ENCODE results near the gene CAB39.

Gene CAB39

DNA sequence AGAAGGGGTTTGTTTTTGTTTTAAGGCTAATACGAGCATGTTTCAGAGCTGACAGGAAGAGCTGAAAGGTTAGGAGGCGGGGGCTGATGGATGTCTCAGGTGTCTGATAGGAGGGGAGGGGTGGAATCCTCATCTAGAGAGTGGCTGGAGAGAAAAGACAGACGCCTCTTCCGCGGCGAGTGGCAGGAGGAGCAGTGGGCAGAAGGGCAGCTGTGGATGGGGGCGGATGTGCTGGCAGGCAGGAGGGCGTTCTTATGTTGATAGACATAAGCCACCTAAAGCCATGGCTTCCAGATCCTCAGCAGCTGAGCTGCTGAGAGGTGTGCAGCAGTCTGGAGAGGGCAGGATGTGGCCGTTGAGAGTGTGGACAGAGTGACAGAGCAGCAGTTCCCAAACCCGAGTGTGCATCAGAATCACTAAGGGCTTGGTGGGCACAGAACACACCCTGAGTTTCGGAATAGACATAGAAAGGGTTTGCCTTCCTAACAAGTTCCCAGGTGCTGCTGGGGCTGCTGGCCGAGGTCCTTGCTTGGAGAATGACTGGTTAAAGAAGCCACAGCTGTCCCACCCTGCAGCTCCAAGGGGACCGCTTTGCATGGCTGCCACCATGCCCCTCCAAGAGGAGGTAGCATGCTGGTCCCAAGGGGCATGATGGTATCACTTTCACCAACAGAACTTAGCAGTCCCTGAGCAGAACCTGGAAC is 149.1 kb downstream of the CAB39 start:
- no peak for TF ChIP-seq CTBP1 (IDR thresholded peaks at IDR 0.05; ENCODE audit: borderline replicate concordance)
- TF ChIP-seq, protein P1, sequence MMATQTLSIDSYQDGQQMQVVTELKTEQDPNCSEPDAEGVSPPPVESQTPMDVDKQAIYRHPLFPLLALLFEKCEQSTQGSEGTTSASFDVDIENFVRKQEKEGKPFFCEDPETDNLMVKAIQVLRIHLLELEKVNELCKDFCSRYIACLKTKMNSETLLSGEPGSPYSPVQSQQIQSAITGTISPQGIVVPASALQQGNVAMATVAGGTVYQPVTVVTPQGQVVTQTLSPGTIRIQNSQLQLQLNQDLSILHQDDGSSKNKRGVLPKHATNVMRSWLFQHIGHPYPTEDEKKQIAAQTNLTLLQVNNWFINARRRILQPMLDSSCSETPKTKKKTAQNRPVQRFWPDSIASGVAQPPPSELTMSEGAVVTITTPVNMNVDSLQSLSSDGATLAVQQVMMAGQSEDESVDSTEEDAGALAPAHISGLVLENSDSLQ (IDR thresholded peaks at IDR 0.05): no peak
- no peak for TF ChIP-seq ELF4 (IDR thresholded peaks at IDR 0.05)
- no peak for TF ChIP-seq ZNF384 (IDR thresholded peaks at IDR 0.05)
- TF ChIP-seq TARDBP (IDR thresholded peaks at IDR 0.05): no peak
- no peak for TF ChIP-seq ARNT (IDR thresholded peaks at IDR 0.05)
- TF ChIP-seq SP1 (IDR thresholded peaks at IDR 0.05): no peak
- TF ChIP-seq SUZ12 (IDR thresholded peaks at IDR 0.05): no peak
- TF ChIP-seq LEF1 (IDR thresholded peaks at IDR 0.05; ENCODE audit: borderline replicate concordance): no peak
- no peak for TF ChIP-seq L3MBTL2 (conservative IDR thresholded peaks at IDR 0.05)
- TF ChIP-seq FOXM1 (IDR thresholded peaks at IDR 0.05; ENCODE audit: borderline replicate concordance): no peak
- no peak for TF ChIP-seq NFRKB (IDR thresholded peaks at IDR 0.05)
- TF ChIP-seq HDGF (IDR thresholded peaks at IDR 0.05; ENCODE audit: borderline replicate concordance): no peak
- no peak for TF ChIP-seq FOXK2 (IDR thresholded peaks at IDR 0.05)
- no peak for TF ChIP-seq BHLHE40 (IDR thresholded peaks at IDR 0.05; ENCODE audit: borderline replicate concordance)
- no peak for TF ChIP-seq FOXA1 (IDR thresholded peaks at IDR 0.05)
- POLR2A ChIA-PET: no interaction called here
- DNase-seq (ENCODE audit: extremely low spot score): no peak
- CTCF ChIA-PET: interaction anchor here (1.3 to 1.5 kb wide), 2 partner anchors 9 to 126 kb away, joined by 5 to 6 read pairs; no protein-coding TSS in a partner anchor

GRCh38 chr2:230862292-230862691 is 149.7 kb downstream of the CAB39 start:
- DNase-seq (ENCODE audit: extremely low spot score): no peak
- ChIA-PET CTCF (no interaction called here), POLR2A (no interaction called here)

GRCh38 chr2:230863031-230863430 is 150.4 kb downstream of the CAB39 start:
- ChIA-PET POLR2A (no interaction called here), CTCF (no interaction called here)
- TF ChIP-seq FOXK2 (IDR thresholded peaks at IDR 0.05) (no peak), SP1 (IDR thresholded peaks at IDR 0.05) (no peak), ARNT (IDR thresholded peaks at IDR 0.05) (no peak), NFRKB (IDR thresholded peaks at IDR 0.05) (no peak), SUZ12 (IDR thresholded peaks at IDR 0.05) (no peak), L3MBTL2 (conservative IDR thresholded peaks at IDR 0.05) (no peak), FOXM1 (IDR thresholded peaks at IDR 0.05; ENCODE audit: borderline replicate concordance) (no peak), LEF1 (IDR thresholded peaks at IDR 0.05; ENCODE audit: borderline replicate concordance) (no peak), BHLHE40 (IDR thresholded peaks at IDR 0.05; ENCODE audit: borderline replicate concordance) (no peak), ELF4 (IDR thresholded peaks at IDR 0.05) (no peak), CTBP1 (IDR thresholded peaks at IDR 0.05; ENCODE audit: borderline replicate concordance) (no peak)
- TF ChIP-seq, protein P1 (IDR thresholded peaks at IDR 0.05): no peak
- DNase-seq (ENCODE audit: extremely low spot score): no peak

More at GRCh38 chr2:230862292-230862691, 149.7 kb downstream of the CAB39 start:
- TF ChIP-seq FOXM1 (IDR thresholded peaks at IDR 0.05; ENCODE audit: borderline replicate concordance) (no peak), ZNF384 (IDR thresholded peaks at IDR 0.05) (no peak), ARNT (IDR thresholded peaks at IDR 0.05) (no peak), HDGF (IDR thresholded peaks at IDR 0.05; ENCODE audit: borderline replicate concordance) (no peak), FOXK2 (IDR thresholded peaks at IDR 0.05) (no peak), SP1 (IDR thresholded peaks at IDR 0.05) (no peak), L3MBTL2 (conservative IDR thresholded peaks at IDR 0.05) (no peak), FOXA1 (IDR thresholded peaks at IDR 0.05) (no peak), SUZ12 (IDR thresholded peaks at IDR 0.05) (no peak), LEF1 (IDR thresholded peaks at IDR 0.05; ENCODE audit: borderline replicate concordance) (no peak)
- TF ChIP-seq, protein P1 (IDR thresholded peaks at IDR 0.05): no peak

DNA sequence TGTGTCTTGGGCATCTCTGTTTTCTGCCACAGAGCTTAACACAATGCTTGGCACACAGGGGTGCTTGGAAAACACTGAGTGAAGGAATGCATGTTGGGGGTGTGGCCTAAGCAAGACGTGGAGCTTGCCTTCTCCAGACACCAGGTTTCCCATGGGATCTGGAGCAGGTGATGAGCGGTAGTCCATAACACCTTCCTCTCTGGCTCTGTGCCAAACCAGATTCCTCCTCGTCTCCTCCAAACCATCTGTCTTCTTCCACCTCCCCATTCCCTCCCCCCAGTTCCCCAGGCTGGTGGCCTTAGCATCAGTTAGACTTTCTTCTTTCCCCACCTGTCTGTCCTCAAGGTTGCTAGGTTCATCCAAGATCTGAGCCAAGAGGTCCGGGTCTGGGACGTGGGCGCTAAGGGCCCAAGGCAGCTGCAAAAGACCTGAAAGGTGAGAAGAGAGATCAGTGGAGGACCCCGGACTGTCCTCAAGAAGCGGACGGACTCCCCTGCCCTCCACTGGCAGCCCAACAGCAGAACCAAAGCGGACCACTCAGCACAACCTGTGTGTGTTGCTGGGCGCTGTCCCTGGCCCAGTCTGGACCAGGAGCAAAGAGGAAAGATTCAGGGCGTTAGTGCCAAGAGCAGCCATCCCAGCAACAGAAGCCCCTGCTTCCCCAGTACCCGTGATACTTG is 150.9 kb downstream of the CAB39 start:
- no peak for TF ChIP-seq FOXA1 (IDR thresholded peaks at IDR 0.05)
- no peak for TF ChIP-seq ELF4 (IDR thresholded peaks at IDR 0.05)
- TF ChIP-seq SP1 (IDR thresholded peaks at IDR 0.05): no peak
- no peak for TF ChIP-seq L3MBTL2 (conservative IDR thresholded peaks at IDR 0.05)
- no peak for TF ChIP-seq LEF1 (IDR thresholded peaks at IDR 0.05; ENCODE audit: borderline replicate concordance)
- TF ChIP-seq ZNF384 (IDR thresholded peaks at IDR 0.05): no peak
- no peak for TF ChIP-seq TARDBP (IDR thresholded peaks at IDR 0.05)
- no peak for TF ChIP-seq FOXK2 (IDR thresholded peaks at IDR 0.05)
- TF ChIP-seq CTBP1 (IDR thresholded peaks at IDR 0.05; ENCODE audit: borderline replicate concordance): no peak
- TF ChIP-seq, protein P1 (IDR thresholded peaks at IDR 0.05): no peak
- TF ChIP-seq FOXM1 (IDR thresholded peaks at IDR 0.05; ENCODE audit: borderline replicate concordance): no peak
- no peak for TF ChIP-seq HDGF (IDR thresholded peaks at IDR 0.05; ENCODE audit: borderline replicate concordance)
- TF ChIP-seq NFRKB (IDR thresholded peaks at IDR 0.05): no peak
- TF ChIP-seq ARNT (IDR thresholded peaks at IDR 0.05): no peak
- no peak for DNase-seq (ENCODE audit: extremely low spot score)
- ChIA-PET CTCF (no interaction called here), POLR2A (interaction anchor here (0.9 kb wide), 1 partner anchor 27 kb away, joined by 3 read pairs; no protein-coding TSS in a partner anchor)

DNA sequence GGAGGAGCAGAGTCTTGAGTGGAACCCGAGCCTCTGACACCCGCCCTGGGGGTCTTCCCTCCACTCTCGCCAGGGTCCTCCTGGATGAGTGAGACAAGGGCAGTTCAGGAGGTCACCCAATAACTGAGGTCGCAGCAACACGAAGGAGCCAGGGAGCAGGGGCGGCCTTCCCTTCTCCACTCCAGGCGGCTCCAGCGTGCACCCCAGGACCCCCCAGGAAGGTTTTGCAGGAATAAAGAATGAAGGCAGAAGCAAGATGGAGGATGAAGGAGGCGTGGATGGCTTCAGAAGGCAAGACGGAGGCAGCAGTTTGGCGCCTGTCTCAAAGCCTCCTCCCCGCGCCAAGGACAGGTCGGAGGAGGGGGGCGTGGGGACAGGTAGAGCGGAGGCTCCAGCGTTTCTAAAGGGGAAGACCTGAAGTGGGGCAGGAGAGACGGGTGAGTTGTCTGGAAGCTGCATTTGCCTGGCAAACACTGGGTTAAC is 151.5 kb downstream of the CAB39 start:
- CTCF ChIA-PET: interaction anchor here (1.0 kb wide), 1 partner anchor 9 kb away, joined by 3 read pairs; no protein-coding TSS in a partner anchor
- DNase-seq (ENCODE audit: extremely low spot score): no peak
- POLR2A ChIA-PET: interaction anchor here (0.6 to 1.4 kb wide), 5 partner anchors 9 to 123 kb away, joined by 3 to 4 read pairs (median 3); no protein-coding TSS in a partner anchor
- TF ChIP-seq, protein P1 (IDR thresholded peaks at IDR 0.05): no peak
- TF ChIP-seq FOXM1 (IDR thresholded peaks at IDR 0.05; ENCODE audit: borderline replicate concordance) (no peak), ZNF384 (IDR thresholded peaks at IDR 0.05) (no peak), HDGF (IDR thresholded peaks at IDR 0.05; ENCODE audit: borderline replicate concordance) (no peak), TARDBP (IDR thresholded peaks at IDR 0.05) (no peak), BHLHE40 (IDR thresholded peaks at IDR 0.05; ENCODE audit: borderline replicate concordance) (no peak), NFRKB (IDR thresholded peaks at IDR 0.05) (no peak)
